Kasumi-1 (cell line): ENCODE data around the gene FANCC.
"Not testable (repeated sequence)": the region's sequence is repeated elsewhere in the genome, so short reads cannot be mapped to it uniquely, and the experiment has no call there.

ENCODE experiments used
- DNase-seq, 2 experiments: peaks; one replicate each; lab custom pipeline; 2025; lab: John Stamatoyannopoulos, UW

FANCC gene

GRCh38 chr9:95283673-95284072 lies 33.8 kb downstream of the FANCC start:
- no peak for DNase-seq

DNA sequence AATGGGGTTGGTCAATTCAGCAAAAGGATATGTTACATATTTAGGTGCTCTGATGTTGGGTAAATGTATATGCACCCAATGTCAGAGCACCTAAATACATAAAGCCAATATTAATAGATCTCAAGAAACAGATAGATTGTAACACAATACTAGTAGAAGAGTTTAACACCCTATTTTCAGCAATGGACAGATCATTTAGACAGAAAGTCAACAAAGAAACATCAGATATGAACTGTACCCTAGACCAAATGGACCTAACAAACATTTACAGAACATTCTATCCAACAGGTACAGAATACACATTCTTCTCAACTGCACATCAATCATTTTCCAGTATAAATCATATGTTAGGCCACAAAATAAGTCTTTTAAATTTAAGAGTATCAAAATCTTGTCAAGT lies 35.2 kb downstream of the FANCC start:
- no peak for DNase-seq

DNA sequence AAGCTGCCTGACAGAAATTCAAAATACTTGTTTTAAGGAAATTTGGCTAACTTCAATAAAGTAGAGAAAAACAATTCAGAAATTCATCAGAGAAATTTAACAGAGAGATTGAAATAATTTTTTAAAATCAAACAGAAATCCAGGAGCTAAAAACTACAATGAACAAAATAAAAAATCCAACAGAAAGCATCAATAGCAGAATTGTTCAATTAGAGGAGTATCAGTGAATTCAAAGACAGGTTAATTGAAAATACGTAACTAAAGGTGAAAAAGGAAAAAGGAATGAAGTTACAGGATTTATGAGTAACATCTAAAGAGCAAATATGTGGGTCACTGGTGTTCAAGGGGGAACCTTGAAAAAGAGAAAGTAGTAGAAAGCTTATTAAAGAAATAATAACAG lies 36.8 kb downstream of the FANCC start:
- no peak for DNase-seq

GRCh38 chr9:95277509-95277908 lies 40.0 kb downstream of the FANCC start:
- no peak for DNase-seq

- no peak for DNase-seq
Measured at GRCh38 chr9:95276395-95276954, 41.0 kb downstream of the FANCC start.

DNA sequence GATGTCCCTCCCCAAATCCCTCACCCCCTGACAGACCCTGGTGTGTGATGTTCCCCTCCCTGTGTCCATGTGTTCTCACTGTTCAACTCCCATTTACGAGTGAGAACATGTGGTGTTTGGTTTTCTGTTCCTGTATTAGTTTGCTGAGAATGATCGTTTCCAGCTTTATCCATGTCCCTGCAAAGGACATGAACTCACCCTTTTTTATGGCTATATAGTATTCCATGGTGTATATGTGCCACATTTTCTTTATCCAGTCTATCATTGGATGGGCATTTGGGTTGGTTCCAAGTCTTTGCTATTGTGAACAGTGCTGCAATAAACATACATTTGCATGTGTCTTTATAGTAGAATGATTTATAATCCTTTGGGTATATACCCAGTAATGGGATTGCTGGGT lies 43.3 kb downstream of the FANCC start:
- DNase-seq, result not testable (repeated sequence)

- DNase-seq, result no peak
Measured at GRCh38 chr9:95273369-95274022, 44.0 kb downstream of the FANCC start.

DNA sequence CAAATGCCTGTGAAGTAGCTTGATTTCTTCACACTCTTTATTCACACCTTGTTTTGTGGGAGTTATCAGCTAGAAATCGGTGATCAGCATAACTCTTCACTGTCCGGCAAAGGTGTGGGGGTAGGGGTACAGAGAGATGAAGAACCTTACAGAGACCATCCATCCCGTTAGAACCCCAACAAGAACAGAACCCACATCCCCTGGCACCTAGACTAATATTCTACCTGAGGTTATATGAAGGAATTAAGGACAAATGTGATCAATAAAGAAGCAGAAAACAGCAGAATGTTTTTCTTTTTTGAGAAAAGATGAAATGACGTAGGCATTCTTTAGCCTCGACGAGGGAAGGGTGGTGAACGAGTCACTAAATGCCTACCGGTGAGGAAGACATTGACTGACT lies 44.7 kb downstream of the FANCC start:
- no peak for DNase-seq

DNA sequence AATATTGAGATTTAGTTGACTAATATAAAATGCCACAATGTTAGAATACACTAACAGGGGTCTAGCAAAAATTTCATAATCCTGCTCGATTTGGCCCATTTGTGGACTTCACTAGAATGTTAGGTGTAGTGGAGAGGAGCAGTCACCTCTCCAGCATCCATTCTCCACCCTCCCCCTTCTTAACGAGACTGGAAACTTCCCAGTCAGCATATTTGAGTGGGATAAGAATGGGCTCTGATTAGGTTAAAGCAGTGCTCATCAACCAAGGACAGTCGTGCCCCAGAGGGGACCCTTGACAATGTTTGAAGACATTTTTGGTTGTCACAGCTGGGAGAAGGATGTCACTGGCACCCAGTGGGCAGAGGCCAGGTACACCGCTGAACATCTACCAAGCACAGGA lies 46.7 kb downstream of the FANCC start:
- no peak for DNase-seq

DNA sequence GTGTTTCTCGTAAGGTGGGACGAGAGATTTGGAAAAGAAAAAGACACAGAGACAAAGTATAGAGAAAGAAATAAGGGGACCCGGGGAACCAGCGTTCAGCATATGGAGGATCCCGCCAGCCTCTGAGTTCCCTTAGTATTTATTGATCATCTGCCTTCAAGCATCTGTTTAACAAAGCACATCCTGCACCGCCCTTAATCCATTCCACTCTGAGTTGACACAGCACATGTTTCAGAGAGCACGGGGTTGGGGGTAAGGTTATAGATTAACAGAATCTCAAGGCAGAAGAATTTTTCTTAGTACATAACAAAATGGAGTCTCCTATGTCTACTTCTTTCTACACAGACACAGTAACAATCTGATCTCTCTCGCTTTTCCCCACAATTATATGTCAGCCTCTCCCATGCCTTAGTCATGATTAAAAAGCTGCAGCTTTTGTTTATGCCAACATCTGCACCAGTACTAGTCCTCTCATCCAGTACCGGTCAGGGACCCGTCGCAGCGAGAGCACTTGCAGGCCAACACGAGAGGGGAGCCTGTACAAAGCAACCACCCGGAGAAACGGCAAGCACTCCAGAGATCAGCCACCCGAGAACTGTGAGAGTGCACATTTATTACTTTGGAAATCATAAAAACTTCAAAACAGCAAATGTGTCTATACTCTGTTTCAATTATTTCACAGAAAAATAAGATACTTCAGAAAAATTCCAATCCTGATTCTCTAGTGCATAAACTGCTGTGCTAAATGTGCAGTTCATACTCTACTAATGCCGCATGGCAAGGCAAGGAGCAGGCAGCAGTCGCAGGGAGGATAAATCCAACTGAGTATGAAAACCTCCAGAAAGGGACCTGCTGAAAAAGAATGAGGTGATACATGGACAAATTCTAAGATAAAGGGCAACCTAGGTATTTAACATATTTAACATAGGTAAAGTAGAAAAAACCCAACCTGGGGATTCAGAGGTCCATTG lies 47.4 kb downstream of the FANCC start:
- DNase-seq, result not testable (repeated sequence)

GRCh38 chr9:95268681-95269080 lies 48.8 kb downstream of the FANCC start:
- DNase-seq, result peak; percentile 37 to 57

- DNase-seq, result no peak
Measured at GRCh38 chr9:95266649-95267048, 50.9 kb downstream of the FANCC start.

DNA sequence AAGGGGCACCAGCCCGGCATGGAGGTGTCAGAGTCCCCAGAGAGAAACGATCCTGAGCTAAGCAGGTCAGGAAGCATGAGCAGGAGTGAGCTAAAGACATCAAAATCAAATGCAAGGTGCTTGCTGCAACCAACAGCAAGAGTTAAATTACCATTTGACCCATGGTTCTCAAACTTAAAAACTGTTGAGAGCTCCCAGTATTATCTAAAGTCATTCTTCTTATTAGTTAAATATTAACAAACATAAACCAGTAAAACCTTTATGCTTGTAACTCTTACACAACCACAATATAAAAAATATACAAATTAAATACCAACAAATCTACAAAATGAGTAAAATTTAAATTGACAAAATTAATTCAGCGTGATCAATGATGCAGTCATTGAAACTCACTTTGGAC lies 51.5 kb downstream of the FANCC start:
- DNase-seq, result no peak

DNA sequence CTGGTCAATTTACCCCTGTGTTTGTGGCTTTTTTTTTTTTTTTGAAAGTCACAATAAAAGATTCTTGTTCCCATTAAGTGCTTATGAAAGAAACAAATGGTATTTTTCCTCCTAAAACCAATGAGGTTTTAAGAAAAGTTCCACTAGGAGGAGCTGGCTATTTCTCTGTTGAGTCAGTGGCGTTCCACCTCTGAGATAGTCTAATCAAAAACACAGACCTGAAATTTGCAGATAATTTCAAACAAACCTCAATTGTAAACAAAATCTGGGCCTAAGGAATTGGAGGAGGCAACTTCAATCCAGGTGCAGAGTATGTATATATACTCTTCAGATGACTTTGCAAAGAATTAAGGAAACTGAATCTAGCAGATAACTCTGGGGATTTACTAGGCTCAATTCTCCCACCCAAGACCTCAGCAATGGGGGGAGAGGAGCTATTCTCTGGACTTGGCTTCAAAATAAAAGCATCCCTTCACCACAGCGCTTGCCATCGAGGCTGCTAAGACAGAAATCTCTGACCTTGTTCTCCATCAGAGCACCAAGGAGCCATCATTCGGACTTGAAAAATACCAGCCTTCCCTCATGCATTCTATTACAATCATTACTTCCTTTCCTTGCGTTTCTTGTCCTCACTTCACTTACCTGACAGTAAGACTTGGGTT lies 52.4 kb downstream of the FANCC start:
- peak in 1 of 2 experiments; percentile 24 for DNase-seq

DNA sequence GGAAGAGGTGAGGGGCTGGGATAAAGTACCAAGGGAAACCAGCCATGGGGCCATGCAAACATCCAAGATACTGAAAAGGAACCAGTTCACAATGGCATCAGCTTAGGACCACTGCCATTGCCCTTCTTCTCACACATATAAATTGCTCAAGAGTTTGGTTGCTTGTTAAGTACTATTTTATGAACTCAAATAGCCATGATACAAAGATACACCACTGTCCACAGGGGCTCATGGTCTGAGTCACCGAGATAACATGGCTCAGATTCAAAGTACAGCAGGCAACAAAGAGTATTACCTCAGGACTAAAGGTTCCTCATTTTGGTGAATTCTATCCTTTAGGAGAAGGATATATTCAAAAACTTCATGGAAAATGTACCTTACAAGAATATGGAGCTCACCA lies 55.6 kb downstream of the FANCC start:
- DNase-seq, result no peak

DNA sequence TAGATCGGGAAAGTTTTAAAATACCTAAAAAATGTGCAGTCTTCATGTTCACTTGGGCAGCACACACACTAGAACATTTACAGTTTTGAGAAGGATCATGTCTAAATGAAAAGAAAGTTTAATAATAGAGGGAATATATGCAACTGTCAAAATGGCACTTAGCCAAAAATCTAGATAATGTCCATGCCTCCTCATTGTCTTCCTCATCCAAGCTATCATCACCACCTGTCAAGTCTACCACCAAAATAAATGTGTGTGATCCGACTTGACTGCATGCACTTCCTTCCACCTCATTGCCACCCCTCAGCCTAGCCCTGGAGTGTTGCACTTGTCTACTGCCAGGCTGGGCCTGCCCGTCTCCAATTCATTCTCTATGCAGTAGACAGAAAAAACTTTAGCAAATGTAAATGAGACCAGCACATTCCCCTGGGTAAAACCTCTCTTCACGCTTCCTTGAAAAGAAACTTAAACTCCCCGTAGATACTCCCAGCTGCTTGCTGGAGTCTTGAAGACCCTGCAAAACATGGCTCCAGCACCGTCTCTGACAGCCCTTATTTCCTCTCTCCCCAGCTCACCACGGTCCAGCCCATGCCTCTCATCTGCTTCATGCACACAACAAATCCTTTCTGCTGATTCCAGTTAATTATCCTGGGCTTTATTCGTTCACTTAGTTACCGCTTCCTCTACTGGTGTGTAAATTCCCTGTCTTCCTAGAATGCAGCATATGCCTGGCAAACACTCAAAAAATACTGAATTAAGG lies 66.9 kb downstream of the FANCC start:
- no peak for DNase-seq

DNA sequence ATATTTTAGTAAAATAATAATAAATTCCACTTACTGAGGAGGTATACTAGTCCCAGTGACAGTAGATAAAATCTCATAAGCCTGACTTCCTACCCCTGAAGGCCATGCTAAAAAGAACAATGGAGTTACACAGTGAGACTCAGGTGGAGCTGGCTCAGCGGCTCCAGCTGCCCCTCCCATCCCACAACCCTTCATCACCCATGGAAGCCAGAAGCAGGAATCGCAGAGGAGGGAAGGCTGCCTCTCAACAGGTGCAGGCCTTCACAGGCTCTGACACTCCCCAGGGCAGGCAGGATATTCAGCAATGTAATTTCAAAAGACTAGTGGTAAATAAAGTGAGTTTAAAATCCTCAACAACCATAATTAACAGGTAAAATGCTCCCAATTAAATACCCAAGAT lies 67.5 kb downstream of the FANCC start:
- no peak for DNase-seq

DNA sequence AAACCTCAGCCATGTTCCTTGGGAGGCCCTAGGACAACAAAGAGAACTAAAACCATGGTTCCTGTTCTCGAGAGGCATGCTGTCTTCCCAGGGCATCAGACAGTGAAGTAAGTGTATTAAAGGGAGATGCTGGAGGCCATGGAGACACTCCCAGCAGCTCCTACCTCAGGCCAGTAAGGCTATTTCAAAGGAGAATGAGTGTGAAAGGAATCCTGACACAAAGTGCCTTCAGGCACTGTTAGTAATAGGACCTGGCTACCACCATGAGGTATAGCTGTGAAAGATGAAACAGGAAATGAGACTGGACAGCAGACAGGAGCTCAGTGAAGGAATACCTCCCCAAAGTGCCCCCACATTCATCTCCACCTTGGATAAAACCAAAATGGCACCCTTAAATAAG lies 71.0 kb downstream of the FANCC start:
- DNase-seq, result no peak

DNA sequence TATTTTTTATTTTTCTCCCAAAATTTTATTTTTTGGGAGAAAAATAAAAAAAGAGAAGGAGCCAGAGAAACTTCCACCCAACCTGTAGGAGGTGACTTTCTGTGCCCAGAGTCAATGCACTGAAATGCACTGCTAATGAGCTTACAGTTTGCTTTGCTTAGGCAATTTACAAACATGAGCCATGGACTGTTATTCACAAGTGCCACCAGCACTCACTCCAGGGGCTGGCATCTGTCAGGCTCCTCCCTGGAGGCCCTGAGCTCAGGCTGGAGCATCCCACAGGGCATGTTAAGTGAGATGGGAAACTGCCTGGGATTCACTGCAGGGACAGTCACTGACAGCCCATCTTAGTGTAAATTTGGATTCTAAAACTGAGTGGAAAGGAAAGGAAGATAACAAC lies 74.9 kb downstream of the FANCC start:
- no peak for DNase-seq

- no peak for DNase-seq
Measured at GRCh38 chr9:95239071-95239470, 78.4 kb downstream of the FANCC start.

- DNase-seq, result no peak
Measured at GRCh38 chr9:95237336-95237735, 80.2 kb downstream of the FANCC start.

DNA sequence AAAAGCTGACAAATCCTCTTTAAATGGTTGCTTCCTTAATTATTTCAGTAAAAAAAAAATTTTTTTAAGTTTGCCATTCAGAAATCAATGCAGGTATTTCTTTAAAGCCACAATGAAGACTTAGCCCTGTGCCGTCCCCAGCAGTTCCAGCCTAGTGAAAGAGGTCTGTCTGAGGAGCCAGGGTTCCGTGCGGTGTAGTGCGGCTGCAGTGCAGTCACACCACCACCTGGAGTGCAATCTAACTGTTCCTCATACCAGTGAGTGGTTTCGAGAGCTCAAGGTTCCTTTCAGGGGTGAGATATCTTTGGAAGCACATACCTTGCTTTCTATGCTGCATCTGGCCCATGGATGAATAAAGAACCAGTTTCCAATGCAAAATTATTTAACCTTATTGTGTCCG lies 87.5 kb downstream of the FANCC start:
- no peak for DNase-seq
